ENCODE data around the gene ENOX1.

ENOX1 gene

GRCh38 chr13:43297967-43298678, 488.6 kb downstream of the ENOX1 start:
- in situ Hi-C loops (cut with HindIII; ENCODE audit: low sequenced_read_pairs), result no loop called here

GRCh38 chr13:43295825-43296564, 490.8 kb downstream of the ENOX1 start:
- in situ Hi-C loops (cut with HindIII; ENCODE audit: low sequenced_read_pairs), result no loop called here

GRCh38 chr13:43295321-43295720, 491.5 kb downstream of the ENOX1 start:
- in situ Hi-C loops (cut with HindIII; ENCODE audit: low sequenced_read_pairs), result no loop called here

DNA sequence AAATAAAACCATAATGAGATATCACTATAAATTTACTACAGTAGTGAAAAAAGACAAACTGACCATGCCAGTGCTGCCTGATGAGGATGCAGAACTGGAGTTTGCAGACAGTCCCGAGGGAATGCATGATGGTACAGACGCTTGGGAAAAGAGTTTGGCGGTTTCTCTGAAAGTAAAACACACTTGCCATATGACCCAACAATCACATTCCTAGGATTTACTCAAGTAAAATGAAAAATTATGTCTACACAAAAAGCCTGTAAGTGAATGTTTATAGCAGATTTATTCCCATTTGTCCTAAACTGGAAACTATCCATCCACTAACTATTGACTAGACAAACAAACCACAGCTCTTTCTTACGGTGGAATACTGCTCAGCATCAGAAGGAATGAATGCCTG, 492.4 kb downstream of the ENOX1 start:
- in situ Hi-C loops (cut with HindIII; ENCODE audit: low sequenced_read_pairs), result no loop called here

DNA sequence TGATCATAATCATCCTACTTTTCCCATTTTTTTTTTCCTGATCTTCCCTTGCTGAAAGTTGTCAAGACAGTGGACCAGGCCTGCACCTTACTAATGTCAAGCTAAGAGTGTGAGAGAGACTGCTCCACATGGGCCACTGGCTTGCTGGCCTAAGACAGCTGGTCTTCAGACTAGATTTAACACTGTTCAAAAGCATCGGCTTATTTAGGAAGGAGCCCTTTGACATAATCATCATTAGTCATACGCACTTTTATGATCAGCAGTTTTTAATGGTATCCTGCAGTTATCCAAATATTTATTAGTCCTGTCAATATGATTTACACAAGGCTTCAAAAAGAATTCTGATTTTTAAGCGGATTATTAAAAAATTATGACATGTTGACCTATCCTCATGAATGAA, 492.8 kb downstream of the ENOX1 start:
- in situ Hi-C loops (cut with HindIII; ENCODE audit: low sequenced_read_pairs), result no loop called here

- in situ Hi-C loops (cut with HindIII; ENCODE audit: low sequenced_read_pairs), result no loop called here
Measured at GRCh38 chr13:43293561-43293960, 493.2 kb downstream of the ENOX1 start.

DNA sequence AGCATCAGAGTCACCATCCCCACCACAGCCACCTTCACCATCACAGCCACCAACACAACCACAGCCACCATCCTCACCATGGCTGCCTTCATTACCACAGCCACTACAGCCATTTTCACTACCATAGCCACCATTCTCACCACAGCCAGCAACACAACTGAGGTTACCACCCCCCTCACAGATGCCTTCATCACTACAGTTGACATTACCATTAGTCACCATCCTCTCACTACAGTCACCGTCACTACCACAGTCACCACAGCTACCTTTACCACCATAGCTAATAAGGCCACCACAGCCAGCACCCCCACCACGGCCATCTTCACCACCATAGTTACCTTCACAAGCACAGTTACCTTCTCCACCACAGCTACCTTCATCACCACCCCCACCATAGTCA, 493.8 kb downstream of the ENOX1 start:
- in situ Hi-C loops (cut with HindIII; ENCODE audit: low sequenced_read_pairs), result no loop called here

DNA sequence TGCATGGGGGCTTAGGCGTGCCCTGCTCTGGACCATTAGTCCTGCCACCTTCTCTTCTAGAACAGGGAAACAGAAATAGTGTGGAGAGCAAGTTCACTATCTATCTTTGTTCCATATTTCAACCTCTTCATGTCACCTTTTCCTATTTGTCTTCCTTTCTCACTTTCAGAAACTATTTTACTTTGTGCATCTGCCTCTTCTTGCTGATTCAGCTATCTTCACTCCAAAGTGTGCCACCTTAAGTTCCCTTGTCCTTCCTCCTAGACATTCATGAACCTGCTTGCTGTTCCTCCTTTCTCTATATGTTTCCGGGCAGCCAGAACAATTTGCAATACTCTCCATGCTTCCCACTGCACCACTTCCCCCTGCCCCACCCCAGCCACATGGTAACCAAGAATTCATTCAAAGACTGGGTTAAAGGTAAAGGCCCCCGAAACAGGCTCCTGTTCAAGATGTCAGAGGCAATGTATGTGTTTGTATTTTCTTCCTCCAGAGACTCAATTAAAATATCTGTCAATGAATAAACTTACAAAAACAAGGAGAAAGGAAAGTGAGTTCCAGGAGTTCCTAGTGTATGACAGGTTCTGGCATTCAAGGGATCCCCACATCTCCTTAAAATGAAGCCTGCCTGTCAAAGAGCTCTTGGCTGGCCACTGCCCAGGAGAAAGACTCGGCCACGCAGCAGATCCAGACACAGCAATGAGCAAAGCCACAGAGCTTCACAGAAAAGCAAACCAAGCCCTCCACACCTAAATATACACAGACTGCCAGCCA, 495.3 kb downstream of the ENOX1 start:
- in situ Hi-C loops (cut with HindIII; ENCODE audit: low sequenced_read_pairs), result no loop called here

- in situ Hi-C loops (cut with HindIII; ENCODE audit: low sequenced_read_pairs), result no loop called here
Measured at GRCh38 chr13:43289470-43290255, 497.1 kb downstream of the ENOX1 start.

DNA sequence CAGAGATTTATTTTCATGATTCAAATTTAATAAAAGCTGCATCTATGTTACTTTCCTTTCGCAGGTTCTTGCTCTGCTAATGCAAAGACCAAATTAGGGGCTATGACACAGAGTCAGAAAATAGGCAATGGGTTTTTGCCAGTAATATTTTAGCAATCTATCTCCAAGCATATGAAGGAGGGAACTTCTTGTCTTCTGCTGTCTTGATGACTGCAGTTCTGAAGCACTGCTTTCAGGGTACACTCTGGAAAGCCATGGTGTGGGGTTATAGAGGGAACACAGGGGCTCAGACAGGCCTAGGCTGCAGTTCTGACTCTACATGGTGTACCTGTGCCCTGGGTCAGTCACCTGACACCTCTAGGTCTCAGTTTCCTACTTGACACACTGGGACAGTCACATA, 500.0 kb downstream of the ENOX1 start:
- in situ Hi-C loops (cut with HindIII; ENCODE audit: low sequenced_read_pairs), result no loop called here

DNA sequence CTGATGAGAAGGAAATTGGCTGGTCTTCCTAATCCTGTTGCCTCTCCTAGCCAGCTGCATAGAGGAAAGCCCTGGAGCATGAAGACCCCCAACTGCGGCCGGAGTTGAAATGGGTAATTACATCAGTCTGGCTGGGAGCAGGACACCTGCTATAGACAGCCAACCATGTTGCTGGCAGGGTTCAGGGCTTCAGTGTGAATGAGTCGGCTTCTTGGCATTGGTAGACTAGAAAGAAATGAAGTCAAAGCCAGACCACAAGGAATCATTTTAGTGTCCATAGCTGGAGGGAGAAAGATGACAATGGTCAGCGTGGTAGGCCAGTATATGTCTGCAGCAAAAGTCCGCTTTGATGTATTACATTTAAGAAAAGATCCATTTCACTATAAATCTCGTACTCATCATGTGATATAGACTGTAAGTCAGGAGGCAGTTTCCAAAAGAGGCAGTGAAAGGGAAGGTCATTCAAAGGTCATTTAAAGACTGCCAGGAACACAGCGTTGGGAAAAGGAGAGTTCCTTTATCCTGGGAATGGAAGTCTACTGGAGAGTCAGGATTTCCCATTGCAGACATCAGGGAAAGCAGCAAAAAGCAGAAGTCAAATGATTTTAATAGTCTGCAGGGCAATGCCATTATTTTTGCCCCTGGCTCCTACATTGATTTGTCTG, 500.7 kb downstream of the ENOX1 start:
- in situ Hi-C loops (cut with HindIII; ENCODE audit: low sequenced_read_pairs), result no loop called here

GRCh38 chr13:43284162-43284561, 502.6 kb downstream of the ENOX1 start:
- in situ Hi-C loops (cut with HindIII; ENCODE audit: low sequenced_read_pairs), result no loop called here

GRCh38 chr13:43279696-43280095, 507.1 kb downstream of the ENOX1 start:
- in situ Hi-C loops (cut with HindIII; ENCODE audit: low sequenced_read_pairs), result no loop called here

DNA sequence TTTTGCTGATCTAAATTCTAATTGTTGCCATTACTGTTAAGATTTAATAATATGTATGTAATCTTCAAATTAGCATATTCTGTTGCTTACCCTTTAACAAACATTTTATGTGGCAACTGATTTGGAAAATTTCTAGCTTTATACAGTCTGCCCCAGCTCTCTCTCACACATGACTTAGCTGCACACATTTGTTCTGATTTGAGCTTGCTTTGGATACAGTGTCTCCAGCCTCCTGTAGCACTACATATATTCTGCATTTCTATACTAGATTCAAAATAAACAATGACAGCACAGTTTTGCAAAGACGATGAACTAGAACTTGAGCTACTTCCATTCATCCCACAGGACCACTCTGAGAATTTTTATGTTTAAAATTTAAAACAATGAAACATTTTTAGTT, 508.6 kb downstream of the ENOX1 start:
- in situ Hi-C loops (cut with HindIII; ENCODE audit: low sequenced_read_pairs), result no loop called here

- in situ Hi-C loops (cut with HindIII; ENCODE audit: low sequenced_read_pairs), result no loop called here
Measured at GRCh38 chr13:43277142-43277541, 509.6 kb downstream of the ENOX1 start.

- in situ Hi-C loops (cut with HindIII; ENCODE audit: low sequenced_read_pairs), result no loop called here
Measured at GRCh38 chr13:43274881-43275280, 511.9 kb downstream of the ENOX1 start.

DNA sequence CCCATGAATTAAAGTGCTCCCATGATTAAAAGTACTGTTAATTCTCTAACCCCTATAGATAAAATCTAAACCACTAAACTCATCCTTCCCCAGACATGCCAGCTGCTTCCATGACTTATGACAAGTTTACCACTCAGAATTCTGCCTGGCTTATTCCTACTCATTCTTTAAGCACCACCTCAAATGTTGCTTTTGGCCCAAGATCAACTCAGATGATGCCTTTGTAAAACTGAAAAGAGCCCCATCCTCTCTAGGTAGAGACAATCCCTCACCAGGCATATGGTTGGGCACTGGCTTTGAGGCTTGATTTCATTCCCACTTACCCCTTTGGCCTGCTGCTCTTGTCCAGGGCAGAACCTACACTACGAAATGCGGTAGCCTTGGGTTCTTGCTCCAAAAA, 513.4 kb downstream of the ENOX1 start:
- in situ Hi-C loops (cut with HindIII; ENCODE audit: low sequenced_read_pairs), result no loop called here

- in situ Hi-C loops (cut with HindIII; ENCODE audit: low sequenced_read_pairs), result no loop called here
Measured at GRCh38 chr13:43272851-43273250, 513.9 kb downstream of the ENOX1 start.

DNA sequence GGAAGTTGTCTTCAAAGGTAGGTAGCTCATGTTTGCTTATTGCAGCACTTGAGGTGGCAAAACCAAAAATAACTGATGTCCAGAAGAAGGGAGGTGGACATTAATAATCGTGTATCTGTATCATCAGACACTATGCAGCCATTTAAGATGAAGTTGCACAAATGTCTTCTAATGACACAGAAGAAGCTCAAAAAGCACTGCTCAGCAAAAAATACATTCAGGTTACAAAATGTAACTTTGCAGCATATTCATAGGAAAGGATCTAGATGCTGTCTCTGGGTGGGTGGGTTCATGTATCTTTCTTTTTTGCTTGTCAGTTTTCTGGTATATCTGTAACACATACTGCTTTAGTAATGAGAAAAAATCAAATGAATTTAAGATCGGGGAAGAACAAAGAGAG, 515.6 kb downstream of the ENOX1 start:
- in situ Hi-C loops (cut with HindIII; ENCODE audit: low sequenced_read_pairs), result no loop called here

DNA sequence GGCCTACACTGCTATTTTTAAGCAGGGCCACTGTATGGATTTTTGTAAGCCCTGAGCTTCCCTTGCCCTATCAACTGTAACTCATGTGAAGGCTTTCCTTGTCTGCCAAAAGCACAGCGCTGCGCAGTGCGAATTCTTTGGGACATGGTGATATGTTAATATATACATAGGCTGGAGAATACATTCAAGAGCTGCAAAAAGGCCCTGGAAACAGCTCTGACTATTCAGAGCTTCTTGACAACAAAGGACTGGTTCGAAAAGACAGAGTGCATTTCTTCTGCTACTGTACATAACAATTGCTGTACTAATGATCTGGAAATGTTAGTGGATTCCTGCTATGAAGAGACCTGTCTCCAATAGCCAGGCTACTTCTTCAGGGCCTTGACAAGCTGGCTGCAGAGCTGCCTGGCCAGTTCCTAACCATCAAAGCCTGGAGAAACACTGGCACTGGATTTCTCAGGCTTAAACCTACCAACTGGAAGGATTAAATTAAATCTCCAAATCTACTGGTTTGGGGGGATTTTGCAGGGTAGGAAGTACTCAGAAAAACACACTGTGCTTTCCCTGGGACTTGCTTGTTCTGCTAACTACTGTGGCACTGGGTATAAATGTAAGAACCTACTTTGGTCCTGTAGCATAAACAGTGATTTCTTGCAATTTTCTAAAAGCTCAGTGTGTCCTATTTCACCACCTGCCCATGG, 516.5 kb downstream of the ENOX1 start:
- in situ Hi-C loops (cut with HindIII; ENCODE audit: low sequenced_read_pairs), result no loop called here

Measured in DLD1 (cell line).